B cell (primary cell): Measurements from ENCODE around the gene POU2F3.

ENCODE experiments used
- CTCF ChIP-seq: fragments of 200-600 bp; IDR thresholded peaks from one replicate; pipeline ENCODE4 v1.8.0; 2022; ENCODE audit warnings: antibody characterized with exemption, mild to moderate bottlenecking
- EZH2 ChIP-seq: IDR thresholded peaks from 2 replicates; pipeline ENCODE4 v1.6.1; 2012; ENCODE audit warnings: borderline replicate concordance, low read depth, mild to moderate bottlenecking, moderate library complexity, low read length; ENCODE audit not compliant: insufficient read depth, poor library complexity, severe bottlenecking

GRCh38 chr11:120233207-120233803 is 6.6 kb upstream of the POU2F3 start:
- TF ChIP-seq CTCF (no peak), EZH2 (no peak)
